Stomach (tissue), 4 donors: ENCODE measurements around the gene MRPL28.

ENCODE experiments used
- EP300 ChIP-seq: sonication (generic); formaldehyde crosslinking; IDR thresholded peaks from one replicate; pipeline ENCODE4 v1.6.1; 2017; ENCODE audit warnings: antibody characterized with exemption
- TF ChIP-seq, protein P1 (sequence below), 7 experiments: fragments of 450-650 bp in 4 of 7; fragments of 200-600 bp in 3 of 7; sonication (generic) in 3 of 7; IDR thresholded peaks; one replicate each; pipeline ENCODE4 v1.5.1; 2016 to 2019; ENCODE audit warnings: antibody characterized with exemption in 7 of 7, control low read depth in 2 of 7, mild to moderate bottlenecking in 1 of 7

DNA sequence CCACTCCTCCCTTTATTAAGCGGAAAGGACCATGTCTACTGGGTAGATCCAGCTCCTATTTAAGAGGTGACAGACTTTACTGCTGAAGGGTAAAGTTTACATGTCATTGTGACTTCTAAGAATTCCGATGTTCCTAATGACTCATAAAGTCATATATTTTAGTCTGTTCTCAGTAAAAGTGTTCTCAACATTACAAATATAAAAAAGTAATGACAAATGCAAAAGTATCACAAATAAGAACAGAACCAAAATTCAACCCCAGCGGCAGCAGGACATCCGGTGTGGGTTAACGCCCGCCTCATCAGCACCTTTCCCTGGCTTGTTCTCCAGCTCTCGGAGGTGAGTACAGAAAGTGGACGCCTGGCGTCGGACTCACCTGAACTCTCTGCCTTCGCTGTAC, 24.6 kb downstream of the MRPL28 start:
- no peak for TF ChIP-seq EP300
- TF ChIP-seq, protein P1, sequence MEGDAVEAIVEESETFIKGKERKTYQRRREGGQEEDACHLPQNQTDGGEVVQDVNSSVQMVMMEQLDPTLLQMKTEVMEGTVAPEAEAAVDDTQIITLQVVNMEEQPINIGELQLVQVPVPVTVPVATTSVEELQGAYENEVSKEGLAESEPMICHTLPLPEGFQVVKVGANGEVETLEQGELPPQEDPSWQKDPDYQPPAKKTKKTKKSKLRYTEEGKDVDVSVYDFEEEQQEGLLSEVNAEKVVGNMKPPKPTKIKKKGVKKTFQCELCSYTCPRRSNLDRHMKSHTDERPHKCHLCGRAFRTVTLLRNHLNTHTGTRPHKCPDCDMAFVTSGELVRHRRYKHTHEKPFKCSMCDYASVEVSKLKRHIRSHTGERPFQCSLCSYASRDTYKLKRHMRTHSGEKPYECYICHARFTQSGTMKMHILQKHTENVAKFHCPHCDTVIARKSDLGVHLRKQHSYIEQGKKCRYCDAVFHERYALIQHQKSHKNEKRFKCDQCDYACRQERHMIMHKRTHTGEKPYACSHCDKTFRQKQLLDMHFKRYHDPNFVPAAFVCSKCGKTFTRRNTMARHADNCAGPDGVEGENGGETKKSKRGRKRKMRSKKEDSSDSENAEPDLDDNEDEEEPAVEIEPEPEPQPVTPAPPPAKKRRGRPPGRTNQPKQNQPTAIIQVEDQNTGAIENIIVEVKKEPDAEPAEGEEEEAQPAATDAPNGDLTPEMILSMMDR (IDR thresholded peaks at IDR 0.05): no peak
